IPS-20b (cell line): Measurements from ENCODE around the gene MC2R.

Experiments used
- H3K27ac ChIP-seq: one replicate; pipeline ENCODE4 v1.5.1; 2013; ENCODE audit warnings: low read length
- H3K27me3 ChIP-seq: 2 replicates; pipeline ENCODE4 v1.6.1; 2013; ENCODE audit warnings: mild to moderate bottlenecking, low read length, inconsistent platforms; ENCODE audit not compliant: insufficient read depth
- H3K36me3 ChIP-seq: 2 replicates; pipeline ENCODE4 v1.6.1; 2013; ENCODE audit warnings: low read depth, mild to moderate bottlenecking, inconsistent platforms, low read length, moderate library complexity; ENCODE audit not compliant: insufficient read depth
- H3K4me1 ChIP-seq: 2 replicates; pipeline ENCODE4 v1.6.1; 2013; ENCODE audit warnings: mild to moderate bottlenecking, control low read depth, inconsistent platforms, low read length, moderate library complexity; ENCODE audit not compliant: insufficient read depth
- H3K4me3 ChIP-seq: 2 replicates; pipeline ENCODE4 v1.5.1; 2013; ENCODE audit warnings: mild to moderate bottlenecking, low read length, inconsistent platforms
- H3K9ac ChIP-seq: 2 replicates; pipeline ENCODE4 v1.6.1; 2013; ENCODE audit warnings: low read depth, mild to moderate bottlenecking, inconsistent platforms, low read length, moderate library complexity
- H3K9me3 ChIP-seq: 2 replicates; pipeline ENCODE4 v1.6.1; 2013; ENCODE audit warnings: mild to moderate bottlenecking, low read depth, low read length, inconsistent platforms; ENCODE audit not compliant: insufficient read depth

The MC2R gene

DNA sequence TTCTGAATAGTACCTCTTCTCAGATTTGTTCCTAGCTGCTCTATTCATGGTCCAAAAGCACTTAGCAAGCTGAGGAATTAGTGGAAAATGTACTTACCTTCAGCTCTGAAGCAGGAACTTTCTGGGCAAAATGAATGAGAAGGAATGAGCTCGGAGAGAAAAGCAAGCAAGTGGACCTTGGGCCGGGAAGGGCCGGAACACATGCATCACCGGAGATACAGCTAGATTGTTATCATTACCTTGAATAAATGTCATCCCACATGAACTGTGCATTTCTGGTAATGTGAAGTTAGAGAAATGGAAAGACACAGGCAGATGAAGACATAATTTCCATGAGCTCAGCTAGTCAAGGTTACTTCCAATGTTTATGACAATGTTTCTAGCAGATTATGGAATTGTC, at the start of gene MC2R:
Gene MC2R (minus strand): TSS at position 146 of the 400 bp plus-strand sequence. CDS start 30,018 bp downstream, outside the sequence.
- Histone ChIP-seq H3K27ac (no peak within 1 kb of the TSS), H3K27me3 (no peaks in the 10 kb centered on the region), H3K9me3 (no peaks in the 10 kb centered on the region), H3K9ac (no peak within 1 kb of the TSS), H3K4me1 (no peaks in the 10 kb centered on the region), H3K36me3 (no peaks in the 10 kb centered on the region), H3K4me3 (no peak within 1 kb of the TSS)

- no peaks in the 10 kb centered on the region for H3K27me3 ChIP-seq
These were observed 30.5 kb upstream of the MC2R start for GRCh38 chr18:13945811-13946210.

GRCh38 chr18:13943338-13943737, 28.0 kb upstream of the MC2R start:
- no peaks in the 10 kb centered on the region for H3K36me3 ChIP-seq
- no peak overlapping the region for H3K4me3 ChIP-seq
- no peak overlapping the region for H3K27ac ChIP-seq
- no peak overlapping the region for H3K9ac ChIP-seq
- H3K9me3 ChIP-seq = no peaks in the 10 kb centered on the region
- no peaks in the 10 kb centered on the region for H3K4me1 ChIP-seq
- no peaks in the 10 kb centered on the region for H3K27me3 ChIP-seq

More at GRCh38 chr18:13945811-13946210, 30.5 kb upstream of the MC2R start:
- no peaks in the 10 kb centered on the region for H3K4me1 ChIP-seq
- no peaks in the 10 kb centered on the region for H3K9me3 ChIP-seq
- no peak overlapping the region for H3K27ac ChIP-seq
- H3K9ac ChIP-seq = no peak overlapping the region
- no peak overlapping the region for H3K4me3 ChIP-seq
- H3K36me3 ChIP-seq = no peaks in the 10 kb centered on the region

GRCh38 chr18:13940326-13940725, 25.0 kb upstream of the MC2R start:
- Histone ChIP-seq H3K9me3 (no peaks in the 10 kb centered on the region), H3K4me1 (no peaks in the 10 kb centered on the region), H3K27ac (no peak overlapping the region), H3K36me3 (no peaks in the 10 kb centered on the region), H3K9ac (no peak overlapping the region), H3K27me3 (no peaks in the 10 kb centered on the region), H3K4me3 (no peak overlapping the region)

GRCh38 chr18:13934676-13935075, 19.3 kb upstream of the MC2R start:
- Histone ChIP-seq H3K27me3 (no peaks in the 10 kb centered on the region), H3K4me3 (no peak overlapping the region), H3K36me3 (no peaks in the 10 kb centered on the region), H3K9ac (no peak overlapping the region), H3K9me3 (0 out of 2 replicates have a peak, but pooled peaks cover under 1% of the 10 kb centered on the region), H3K27ac (no peak overlapping the region), H3K4me1 (peaks cover 9% of the 10 kb centered on the region)

- no peak overlapping the region for H3K4me3 ChIP-seq
- H3K27me3 ChIP-seq = no peaks in the 10 kb centered on the region
- no peak overlapping the region for H3K9ac ChIP-seq
- H3K9me3 ChIP-seq = peaks cover 7% of the 10 kb centered on the region; the same call in 1 of the 2 replicates
- no peak overlapping the region for H3K27ac ChIP-seq
- H3K4me1 ChIP-seq = peaks cover 9% of the 10 kb centered on the region
- H3K36me3 ChIP-seq = no peaks in the 10 kb centered on the region
These were observed 18.7 kb upstream of the MC2R start for GRCh38 chr18:13934058-13934457.

DNA sequence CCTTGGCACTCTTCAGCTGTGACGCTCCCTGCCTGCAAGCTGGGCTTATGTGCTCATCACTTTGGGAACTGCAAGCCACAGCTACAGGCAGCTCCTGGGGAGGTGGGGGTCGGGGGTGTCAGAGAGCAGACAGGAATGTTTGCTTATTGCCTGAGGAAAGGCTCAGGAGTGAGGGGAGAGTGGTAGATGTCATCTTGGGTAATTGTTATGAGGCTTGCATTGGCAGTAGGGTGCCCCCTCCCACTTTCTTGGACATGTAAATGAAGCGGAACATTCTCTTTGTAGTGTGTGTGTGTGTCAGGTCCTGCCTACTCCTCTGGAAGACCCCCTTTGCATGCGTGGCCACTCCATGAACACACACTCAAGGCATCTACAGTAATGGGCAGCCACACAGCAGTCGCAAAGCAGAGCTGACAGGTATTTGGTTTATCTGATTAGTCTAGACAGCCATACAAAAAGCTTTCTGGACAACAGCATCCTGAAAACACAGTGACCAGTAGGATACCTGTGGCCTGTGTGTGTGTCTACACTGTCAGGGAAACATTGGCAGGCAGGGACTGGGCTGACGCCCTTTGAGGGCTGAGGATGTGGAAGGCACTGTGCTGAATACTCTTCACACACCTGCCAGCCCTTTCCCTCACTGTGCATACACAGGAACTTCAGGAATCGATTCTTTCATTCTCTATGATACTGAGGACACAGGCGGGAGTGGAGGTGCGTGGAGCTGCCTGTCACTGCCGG, 17.1 kb upstream of the MC2R start:
- no peak overlapping the region for H3K27ac ChIP-seq
- H3K9ac ChIP-seq = no peak overlapping the region
- H3K4me3 ChIP-seq = no peak overlapping the region
- H3K4me1 ChIP-seq = peaks cover 9% of the 10 kb centered on the region
- H3K27me3 ChIP-seq = no peaks in the 10 kb centered on the region
- H3K9me3 ChIP-seq = peaks cover 15% of the 10 kb centered on the region; the same call in 1 of the 2 replicates
- no peaks in the 10 kb centered on the region for H3K36me3 ChIP-seq

DNA sequence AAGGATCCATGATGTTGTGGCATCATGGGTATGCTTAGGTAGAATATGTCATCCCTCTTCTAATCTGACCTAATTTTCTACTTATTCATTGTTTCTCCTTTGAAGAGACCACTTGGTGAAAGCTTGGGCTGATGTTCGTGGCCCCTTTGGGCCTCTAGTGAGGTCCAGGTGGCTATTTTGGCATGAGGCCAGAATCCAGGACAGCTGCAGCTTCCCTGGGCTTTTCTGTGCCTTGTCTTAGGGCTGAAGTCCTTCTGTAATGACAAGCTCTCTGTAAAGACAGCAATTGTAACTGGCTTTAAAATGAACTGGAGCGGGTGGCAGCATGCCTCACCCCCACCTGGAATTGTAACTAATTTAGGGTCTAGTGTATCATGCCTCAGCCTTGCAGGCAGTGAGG, 15.6 kb upstream of the MC2R start:
- Histone ChIP-seq H3K4me1 (peaks cover 9% of the 10 kb centered on the region), H3K4me3 (no peak overlapping the region), H3K27me3 (no peaks in the 10 kb centered on the region), H3K9ac (no peak overlapping the region), H3K36me3 (no peaks in the 10 kb centered on the region), H3K9me3 (peaks cover 15% of the 10 kb centered on the region; the same call in 1 of the 2 replicates), H3K27ac (no peak overlapping the region)

- no peak overlapping the region for H3K9ac ChIP-seq
- no peaks in the 10 kb centered on the region for H3K9me3 ChIP-seq
- no peaks in the 10 kb centered on the region for H3K27me3 ChIP-seq
- no peaks in the 10 kb centered on the region for H3K4me1 ChIP-seq
- H3K27ac ChIP-seq = no peak overlapping the region
- H3K4me3 ChIP-seq = no peak overlapping the region
- H3K36me3 ChIP-seq = no peaks in the 10 kb centered on the region
These were observed 7.9 kb upstream of the MC2R start for GRCh38 chr18:13923221-13923620.

DNA sequence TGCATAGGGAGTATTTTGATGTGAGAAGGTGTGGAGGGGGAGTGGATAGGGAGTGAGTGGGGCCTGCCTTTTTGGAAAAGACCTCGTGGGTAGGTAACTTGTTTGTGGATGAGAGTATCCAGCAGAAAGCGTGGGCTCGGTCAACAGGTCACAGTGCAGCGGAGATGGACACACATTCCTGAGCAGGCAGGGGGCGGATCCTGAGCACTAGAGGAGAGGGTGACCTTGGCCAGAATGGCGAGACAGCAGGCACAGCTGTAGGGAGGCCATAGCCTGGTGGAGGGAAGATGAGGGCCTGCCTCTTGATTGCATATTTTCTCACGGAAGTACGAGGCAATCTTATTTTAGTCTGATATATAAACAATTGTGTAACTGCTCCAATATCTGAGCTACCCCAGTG, 3.6 kb upstream of the MC2R start:
- Histone ChIP-seq H3K27me3 (no peaks in the 10 kb centered on the region), H3K9ac (no peak overlapping the region), H3K9me3 (no peaks in the 10 kb centered on the region), H3K4me3 (no peak overlapping the region), H3K4me1 (no peaks in the 10 kb centered on the region), H3K36me3 (no peaks in the 10 kb centered on the region), H3K27ac (no peak overlapping the region)

- Histone ChIP-seq H3K9me3 (no peaks in the 10 kb centered on the region), H3K4me1 (no peaks in the 10 kb centered on the region), H3K27me3 (no peaks in the 10 kb centered on the region)
These were observed 2.1 kb upstream of the MC2R start for GRCh38 chr18:13917401-13917800.

GRCh38 chr18:13916559-13916958, 1.2 kb upstream of the MC2R start:
- no peaks in the 10 kb centered on the region for H3K36me3 ChIP-seq
- H3K9ac ChIP-seq = no peak overlapping the region
- no peaks in the 10 kb centered on the region for H3K4me1 ChIP-seq
- no peak overlapping the region for H3K4me3 ChIP-seq
- H3K27me3 ChIP-seq = no peaks in the 10 kb centered on the region
- no peaks in the 10 kb centered on the region for H3K9me3 ChIP-seq
- no peak overlapping the region for H3K27ac ChIP-seq

More at GRCh38 chr18:13917401-13917800, 2.1 kb upstream of the MC2R start:
- no peak overlapping the region for H3K4me3 ChIP-seq
- H3K9ac ChIP-seq = no peak overlapping the region
- no peaks in the 10 kb centered on the region for H3K36me3 ChIP-seq
- no peak overlapping the region for H3K27ac ChIP-seq
